Glutamatergic neuron (in vitro differentiated cells): ENCODE data around the gene HS6ST1. TPM values are rescaled to one million over a fixed set of nuclear protein-coding genes. Genes with fewer than 3 reads are reported as not detected.

Experiments used
- DNase-seq: peaks from one replicate; pipeline ENCODE4 v3.0.0; 2022
- H3K27ac Mint-ChIP-seq: one replicate; pipeline ENCODE4 v1.8.0; 2020; ENCODE audit warnings: mild to moderate bottlenecking, mixed read lengths, inconsistent platforms; ENCODE audit not compliant: unreplicated experiment
- H3K27me3 Mint-ChIP-seq: one replicate; pipeline ENCODE4 v1.8.0; 2020; ENCODE audit warnings: mild to moderate bottlenecking, moderate library complexity, mixed read lengths, inconsistent platforms; ENCODE audit not compliant: unreplicated experiment
- H3K36me3 Mint-ChIP-seq: one replicate; pipeline ENCODE4 v1.8.0; 2020; ENCODE audit warnings: mild to moderate bottlenecking, mixed read lengths, inconsistent platforms; ENCODE audit not compliant: unreplicated experiment
- H3K4me1 Mint-ChIP-seq: one replicate; pipeline ENCODE4 v1.8.0; 2020; ENCODE audit warnings: mild to moderate bottlenecking, low read depth, mixed read lengths, inconsistent platforms; ENCODE audit not compliant: unreplicated experiment
- H3K4me3 Mint-ChIP-seq: one replicate; pipeline ENCODE4 v1.8.0; 2020; ENCODE audit warnings: mild to moderate bottlenecking, mixed read lengths, inconsistent platforms; ENCODE audit not compliant: unreplicated experiment
- H3K9me3 Mint-ChIP-seq: one replicate; pipeline ENCODE4 v1.8.0; 2020; ENCODE audit warnings: mild to moderate bottlenecking, moderate library complexity, mixed read lengths, inconsistent platforms; ENCODE audit not compliant: unreplicated experiment
- total RNA-seq: library from RNA; stranded (reverse); fragmentation: NEBNext Ultra II Directional; extraction: Animal tissue kit (Norgen Biotek cat#: 25700); gene quantifications from one replicate; pipeline ENCODE4 v1.2.1, GENCODE V29; 2021; ENCODE audit not compliant: unreplicated experiment
- TF ChIP-seq, protein P1 (sequence below): fragments of 200-600 bp; sonication (generic); IDR thresholded peaks from one replicate; pipeline ENCODE4 v1.5.0; 2021; ENCODE audit not compliant: partially characterized antibody, unreplicated experiment

HS6ST1 gene
- total RNA-seq, 1 donor from 2014 or later: 173 TPM

DNA sequence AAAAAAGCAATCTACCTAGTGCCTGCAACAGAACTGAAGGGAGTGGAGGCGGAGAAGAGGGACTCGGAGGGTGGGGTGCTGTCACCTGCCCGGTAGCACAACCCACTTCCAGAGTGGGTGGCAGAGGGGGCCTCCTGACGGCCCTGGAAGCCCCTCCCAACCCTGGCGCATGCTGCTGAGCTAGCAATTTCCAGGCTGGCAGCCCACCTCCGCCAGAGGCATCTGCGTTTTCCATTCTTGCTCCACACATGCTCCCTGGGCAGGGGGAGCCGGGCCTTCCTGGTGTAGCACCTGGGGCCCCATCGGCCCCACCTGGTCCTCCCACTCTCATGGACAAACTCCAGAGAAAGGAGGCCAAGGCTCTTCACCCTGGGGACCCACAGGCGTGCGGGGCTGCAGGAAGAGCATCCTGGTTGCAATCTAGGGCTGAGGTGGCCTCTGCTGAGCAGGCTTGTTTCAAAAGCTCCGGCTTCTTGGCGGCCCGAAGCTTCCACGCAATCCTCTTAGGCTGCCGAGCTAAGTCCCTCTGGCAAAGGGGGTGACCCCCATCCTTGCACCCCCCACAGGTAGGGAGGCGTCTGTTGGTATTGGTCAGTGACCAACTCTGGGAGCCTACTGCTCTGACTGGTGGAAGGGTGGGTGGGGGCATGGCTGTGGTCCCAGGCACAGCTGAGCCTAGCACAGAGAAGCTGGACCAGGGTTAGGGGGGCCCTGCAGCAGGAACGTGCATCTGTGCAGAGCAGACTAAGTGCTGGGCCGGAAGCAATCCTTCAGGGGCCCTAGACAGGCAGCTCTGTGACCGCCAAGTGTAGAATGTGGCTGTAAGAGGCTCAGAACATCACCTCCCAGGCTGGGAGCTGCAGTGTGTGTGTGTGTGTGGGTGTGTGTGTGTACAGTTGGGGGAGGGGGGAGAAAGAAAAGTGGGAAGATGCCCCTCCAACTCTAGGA, 2.6 kb downstream of the HS6ST1 start:
- TF ChIP-seq, protein P1, sequence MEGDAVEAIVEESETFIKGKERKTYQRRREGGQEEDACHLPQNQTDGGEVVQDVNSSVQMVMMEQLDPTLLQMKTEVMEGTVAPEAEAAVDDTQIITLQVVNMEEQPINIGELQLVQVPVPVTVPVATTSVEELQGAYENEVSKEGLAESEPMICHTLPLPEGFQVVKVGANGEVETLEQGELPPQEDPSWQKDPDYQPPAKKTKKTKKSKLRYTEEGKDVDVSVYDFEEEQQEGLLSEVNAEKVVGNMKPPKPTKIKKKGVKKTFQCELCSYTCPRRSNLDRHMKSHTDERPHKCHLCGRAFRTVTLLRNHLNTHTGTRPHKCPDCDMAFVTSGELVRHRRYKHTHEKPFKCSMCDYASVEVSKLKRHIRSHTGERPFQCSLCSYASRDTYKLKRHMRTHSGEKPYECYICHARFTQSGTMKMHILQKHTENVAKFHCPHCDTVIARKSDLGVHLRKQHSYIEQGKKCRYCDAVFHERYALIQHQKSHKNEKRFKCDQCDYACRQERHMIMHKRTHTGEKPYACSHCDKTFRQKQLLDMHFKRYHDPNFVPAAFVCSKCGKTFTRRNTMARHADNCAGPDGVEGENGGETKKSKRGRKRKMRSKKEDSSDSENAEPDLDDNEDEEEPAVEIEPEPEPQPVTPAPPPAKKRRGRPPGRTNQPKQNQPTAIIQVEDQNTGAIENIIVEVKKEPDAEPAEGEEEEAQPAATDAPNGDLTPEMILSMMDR: no peak
- H3K9me3 Mint-ChIP-seq: peaks cover 9% of the 10 kb centered on the region
- DNase-seq: no peak
- no peaks in the 10 kb centered on the region for H3K36me3 Mint-ChIP-seq
- peak overlapping the region; percentile 90 for H3K27ac Mint-ChIP-seq
- peaks cover 8% of the 10 kb centered on the region for H3K27me3 Mint-ChIP-seq
- H3K4me3 Mint-ChIP-seq: peak overlapping the region; percentile 98
- peaks cover 38% of the 10 kb centered on the region for H3K4me1 Mint-ChIP-seq

DNA sequence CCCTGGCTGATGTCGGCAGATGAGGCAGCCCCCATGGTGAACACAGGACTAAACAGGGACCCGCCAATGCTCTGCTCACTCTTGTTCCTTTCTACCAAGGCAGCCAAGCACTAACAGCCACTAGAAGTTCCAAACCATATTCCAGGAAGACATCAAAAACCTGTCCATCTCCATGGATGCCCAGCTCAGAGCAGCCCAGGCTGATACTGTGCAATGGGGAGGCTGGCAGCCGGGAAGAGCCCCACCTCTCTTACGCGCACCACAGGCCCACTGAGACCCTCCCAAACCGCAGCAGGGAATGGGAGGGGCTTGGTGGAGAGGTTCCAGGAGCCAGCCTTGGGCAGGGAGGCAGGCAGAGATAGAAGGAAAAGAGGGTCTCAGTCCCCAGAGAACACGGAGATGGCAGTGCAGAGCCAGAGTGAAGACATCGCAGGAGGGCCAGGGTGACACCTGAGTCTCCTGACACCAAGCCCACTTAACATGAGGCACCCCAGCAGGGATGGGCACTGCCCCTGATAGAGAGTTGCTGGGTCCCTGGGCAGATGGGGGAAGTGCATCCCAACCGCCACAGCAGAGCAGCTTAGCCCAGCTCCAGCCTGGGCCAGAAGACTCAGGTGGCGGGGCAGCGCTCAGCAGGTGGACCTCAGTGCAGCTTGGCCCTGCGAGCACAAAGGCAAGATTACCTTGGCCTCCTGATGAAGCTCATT, 3.4 kb downstream of the HS6ST1 start:
- H3K27me3 Mint-ChIP-seq: peaks cover 10% of the 10 kb centered on the region
- DNase-seq: no peak
- TF ChIP-seq, protein P1: no peak
- peaks cover 39% of the 10 kb centered on the region for H3K4me1 Mint-ChIP-seq
- H3K9me3 Mint-ChIP-seq: peaks cover 10% of the 10 kb centered on the region
- peak overlapping the region; percentile 94 for H3K4me3 Mint-ChIP-seq
- H3K27ac Mint-ChIP-seq: peak overlapping the region; percentile 33
- H3K36me3 Mint-ChIP-seq: no peaks in the 10 kb centered on the region

DNA sequence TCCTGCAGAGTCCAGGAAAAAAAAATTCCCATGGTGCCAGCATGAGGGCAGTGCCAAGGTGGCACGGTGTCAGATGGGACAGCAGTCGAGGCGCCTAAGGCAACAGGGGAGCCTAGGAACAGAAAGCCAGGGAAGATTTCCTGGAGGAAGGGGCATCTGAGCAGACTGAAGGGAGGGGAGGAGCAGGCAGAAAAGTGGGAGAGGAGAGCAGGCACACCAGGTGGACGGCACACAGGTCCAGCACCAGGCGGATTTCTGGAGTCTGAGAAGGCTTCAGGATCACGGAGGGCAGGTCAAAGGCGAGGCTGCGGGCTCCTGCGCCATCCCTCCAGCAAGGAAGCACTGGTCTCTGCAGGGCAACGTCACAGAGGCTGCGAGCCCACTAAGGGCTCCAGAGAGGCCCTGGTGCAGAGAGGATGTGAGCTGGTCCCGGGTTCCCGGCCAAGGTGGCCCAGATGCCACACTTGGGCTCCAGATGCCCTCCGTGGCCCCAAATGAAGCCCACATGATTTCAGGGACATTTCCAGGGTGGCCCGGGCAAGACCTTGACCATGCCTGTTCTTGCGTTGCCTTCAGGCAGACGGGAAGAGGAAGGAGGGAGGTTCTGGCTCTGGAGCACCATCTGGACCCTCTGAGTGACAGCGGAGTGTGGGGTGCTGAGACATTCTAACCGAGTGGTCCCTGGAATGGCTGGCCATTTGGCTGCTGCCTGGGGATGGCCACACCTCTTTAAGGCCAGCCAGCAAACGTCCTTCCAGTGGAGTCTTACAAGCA, 4.1 kb downstream of the HS6ST1 start:
- Mint-ChIP-seq H3K4me1 (peaks cover 42% of the 10 kb centered on the region), H3K9me3 (peaks cover 10% of the 10 kb centered on the region), H3K36me3 (peaks cover 2% of the 10 kb centered on the region), H3K4me3 (peak overlapping the region; percentile 94), H3K27me3 (peaks cover 10% of the 10 kb centered on the region), H3K27ac (peak overlapping the region; percentile 33)
- DNase-seq: no peak
- TF ChIP-seq, protein P1: no peak

DNA sequence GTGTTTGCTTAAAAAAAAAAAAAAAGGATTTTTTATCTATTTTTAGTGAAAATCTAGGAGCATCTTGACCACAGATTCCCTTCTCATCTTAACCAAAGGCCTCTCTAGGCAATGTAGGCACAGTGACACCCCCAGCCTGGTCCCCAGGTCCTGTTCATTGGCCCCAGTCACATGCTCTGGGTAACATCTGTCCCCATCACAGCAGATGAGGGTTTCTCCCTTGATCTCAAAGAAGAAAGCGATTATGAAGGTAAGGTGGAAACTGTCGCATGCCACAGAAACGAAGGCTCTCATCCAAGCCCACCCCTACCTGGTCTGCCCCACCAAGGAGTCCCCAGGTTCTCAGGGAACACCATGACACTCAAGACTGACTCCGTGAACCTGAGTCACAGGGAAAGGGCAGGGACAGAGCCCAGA, 4.7 kb downstream of the HS6ST1 start:
- Mint-ChIP-seq H3K36me3 (peaks cover 3% of the 10 kb centered on the region), H3K4me1 (peaks cover 44% of the 10 kb centered on the region), H3K9me3 (peaks cover 8% of the 10 kb centered on the region), H3K4me3 (peak overlapping the region; percentile 85), H3K27me3 (peaks cover 11% of the 10 kb centered on the region), H3K27ac (peak overlapping the region; percentile 33)
- TF ChIP-seq, protein P1: no peak
- no peak for DNase-seq
